Keratinocyte (primary cell): ENCODE results near the gene BRD3OS. TPM values are rescaled to one million over a fixed set of nuclear protein-coding genes. Genes with fewer than 3 reads are reported as not detected.

Experiments used
- DNase-seq: peaks from one replicate; pipeline ENCODE4 v3.0.0-alpha.2; 2011; ENCODE audit warnings: low read depth, missing footprints, low spot score
- FAIRE-seq: peaks from 2 replicates; lab custom pipeline; 2011; peaks lifted over from hg19 to GRCh38; lab: Jason Lieb, UNC
- H2AFZ ChIP-seq: 2 replicates; pipeline ENCODE4 v1.6.0; 2012; ENCODE audit warnings: low read length, control low read depth, inconsistent platforms; ENCODE audit not compliant: control insufficient read depth
- H3K27ac ChIP-seq: 2 replicates; pipeline ENCODE4 v1.5.1; 2011; ENCODE audit warnings: low read length; ENCODE audit not compliant: control insufficient read depth, insufficient read depth
- H3K27me3 ChIP-seq: 3 replicates; pipeline ENCODE4 v1.6.0; 2011; ENCODE audit warnings: low read length; ENCODE audit not compliant: control insufficient read depth, insufficient read depth; ENCODE audit errors: extremely low read depth
- H3K36me3 ChIP-seq, 2 experiments: 2 replicates in 1 of 2; 3 replicates in 1 of 2; pipeline ENCODE4 v1.5.1; 2011; ENCODE audit warnings: low read length in 2 of 2, mild to moderate bottlenecking in 1 of 2; ENCODE audit not compliant: control insufficient read depth in 2 of 2, insufficient read depth in 2 of 2; ENCODE audit errors: extremely low read depth in 1 of 2
- H3K4me1 ChIP-seq: 3 replicates; pipeline ENCODE4 v1.5.1; 2011; ENCODE audit warnings: low read length; ENCODE audit not compliant: control insufficient read depth, insufficient read depth; ENCODE audit errors: extremely low read depth
- H3K4me2 ChIP-seq: 3 replicates; pipeline ENCODE4 v1.6.0; 2011; ENCODE audit warnings: low read depth, low read length; ENCODE audit not compliant: control insufficient read depth, insufficient read depth; ENCODE audit errors: extremely low read depth
- H3K4me3 ChIP-seq, 3 experiments: fragments of 200-600 bp in 1 of 3; sonication (generic) in 1 of 3; 2 replicates in 2 of 3; 3 replicates in 1 of 3; pipeline ENCODE4 v1.5.1; 2011 to 2016; ENCODE audit warnings: low read length in 3 of 3, mild to moderate bottlenecking in 3 of 3, control low read depth in 2 of 3, inconsistent platforms in 1 of 3, low read depth in 1 of 3, mixed read lengths in 1 of 3, mixed run types in 1 of 3, moderate library complexity in 1 of 3; ENCODE audit not compliant: control insufficient read depth in 2 of 3, insufficient read depth in 2 of 3; ENCODE audit errors: extremely low read depth in 1 of 3
- H3K79me2 ChIP-seq: 2 replicates; pipeline ENCODE4 v1.6.0; 2012; ENCODE audit warnings: low read length; ENCODE audit not compliant: control insufficient read depth, insufficient read depth
- H3K9ac ChIP-seq: 3 replicates; pipeline ENCODE4 v1.6.0; 2011; ENCODE audit warnings: low read length; ENCODE audit not compliant: control insufficient read depth, insufficient read depth; ENCODE audit errors: extremely low read depth
- H3K9me1 ChIP-seq: 3 replicates; pipeline ENCODE4 v1.6.0; 2011; ENCODE audit warnings: low read length; ENCODE audit not compliant: control insufficient read depth, insufficient read depth; ENCODE audit errors: extremely low read depth
- H3K9me3 ChIP-seq: 2 replicates; pipeline ENCODE4 v1.5.1; 2012; ENCODE audit warnings: low read depth, low read length; ENCODE audit not compliant: control insufficient read depth
- H4K20me1 ChIP-seq: 3 replicates; pipeline ENCODE4 v1.6.0; 2011; ENCODE audit warnings: low read length; ENCODE audit not compliant: control insufficient read depth, insufficient read depth; ENCODE audit errors: extremely low read depth
- EZH2 ChIP-seq: IDR thresholded peaks from one replicate; pipeline ENCODE4 v1.6.1; 2012; ENCODE audit warnings: inconsistent platforms, mild to moderate bottlenecking, low read length, moderate library complexity
- dilution Hi-C: fragments of 300-500 bp; cut with MboI; formaldehyde crosslinking; loops from one replicate; pipeline ENCODE4 v1.7.0; 2020; ENCODE audit warnings: low sequenced_read_pairs; ENCODE audit not compliant: extremely low pct_ligation_motif_present
- polyA plus RNA-seq, 5 experiments: library from polyadenylated mRNA; depleted of rRNA in 3 of 5; stranded (reverse) in 3 of 5; stranded (forward) in 1 of 5; unstranded in 1 of 5; fragments of >200 nt; gene quantifications; 1 replicate in 1 of 5; 2 replicates in 3 of 5; 3 replicates in 1 of 5; pipeline versions ENCODE4 v1.2.1 to v1.2.3, GENCODE V29; 2011 to 2012; ENCODE audit warnings: missing spikeins in 2 of 5, low read depth in 1 of 5, low replicate concordance in 1 of 5
- TF ChIP-seq, protein P1 (sequence below), 3 experiments: IDR thresholded peaks in 1 of 3; conservative IDR thresholded peaks in 1 of 3; optimal IDR thresholded peaks in 1 of 3; 2 replicates in 2 of 3; 3 replicates in 1 of 3; pipeline versions ENCODE3 to v1.5.1; 2011; ENCODE audit warnings: low read length in 3 of 3, mild to moderate bottlenecking in 3 of 3, moderate library complexity in 2 of 3, control low read depth in 1 of 3, inconsistent platforms in 1 of 3; ENCODE audit not compliant: insufficient read depth in 2 of 3; ENCODE audit errors: extremely low read depth in 1 of 3

Gene BRD3OS
- polyA plus RNA-seq, 1 donor (not counting 4 experiments of a cell fraction or from before 2014, with no cell fraction given): 8.5 TPM

DNA sequence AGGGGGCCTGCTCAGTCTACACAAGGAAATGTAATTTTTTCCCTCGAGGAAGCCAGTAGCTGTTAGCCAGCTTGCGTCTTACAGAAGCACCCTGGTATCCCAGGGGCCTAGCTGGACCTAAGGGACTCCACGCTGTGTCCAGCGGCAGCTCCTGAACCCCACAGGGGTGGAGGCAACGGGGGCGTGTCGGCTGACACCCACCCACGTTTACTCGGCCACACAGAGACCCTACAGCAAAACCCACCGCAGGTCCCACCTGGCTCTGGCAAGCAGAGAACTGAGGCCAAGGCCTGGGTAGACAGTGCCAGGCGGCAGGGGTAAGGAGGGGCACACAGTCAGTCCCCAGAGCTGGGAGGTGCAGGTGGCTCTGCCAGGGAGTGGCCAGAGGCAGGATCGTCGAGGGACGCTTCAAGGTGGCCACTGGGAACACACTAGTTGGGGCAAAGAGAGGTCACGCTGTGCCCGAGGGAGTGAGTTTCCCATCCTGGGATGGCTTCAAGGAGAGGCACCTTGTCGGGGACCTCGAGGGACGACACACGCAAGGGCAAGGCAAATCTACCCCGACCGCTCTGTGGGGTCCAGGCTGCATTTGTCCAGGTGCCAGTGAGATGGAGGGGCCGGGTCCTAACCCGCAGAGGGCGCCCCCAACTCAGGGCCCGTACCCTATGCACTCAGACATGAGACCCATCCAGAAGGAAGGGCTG lies 20.7 kb downstream of the BRD3OS start:
- Histone ChIP-seq H3K27me3 (no peaks in the 10 kb centered on the region), H4K20me1 (no peaks in the 10 kb centered on the region), H3K9me1 (no peaks in the 10 kb centered on the region), H3K4me2 (no peak overlapping the region), H3K79me2 (no peaks in the 10 kb centered on the region), H3K9me3 (no peaks in the 10 kb centered on the region), H3K27ac (no peak overlapping the region), H3K4me1 (no peaks in the 10 kb centered on the region), H3K9ac (no peak overlapping the region), H3K36me3 (peaks cover 6 to 22% of the 10 kb centered on the region in 2 experiments), H3K4me3 (no peak overlapping the region), H2AFZ (no peak overlapping the region)
- dilution Hi-C loops: no loop called here
- FAIRE-seq (no peak), DNase-seq (no peak)
- no peak for TF ChIP-seq EZH2
- TF ChIP-seq, protein P1, sequence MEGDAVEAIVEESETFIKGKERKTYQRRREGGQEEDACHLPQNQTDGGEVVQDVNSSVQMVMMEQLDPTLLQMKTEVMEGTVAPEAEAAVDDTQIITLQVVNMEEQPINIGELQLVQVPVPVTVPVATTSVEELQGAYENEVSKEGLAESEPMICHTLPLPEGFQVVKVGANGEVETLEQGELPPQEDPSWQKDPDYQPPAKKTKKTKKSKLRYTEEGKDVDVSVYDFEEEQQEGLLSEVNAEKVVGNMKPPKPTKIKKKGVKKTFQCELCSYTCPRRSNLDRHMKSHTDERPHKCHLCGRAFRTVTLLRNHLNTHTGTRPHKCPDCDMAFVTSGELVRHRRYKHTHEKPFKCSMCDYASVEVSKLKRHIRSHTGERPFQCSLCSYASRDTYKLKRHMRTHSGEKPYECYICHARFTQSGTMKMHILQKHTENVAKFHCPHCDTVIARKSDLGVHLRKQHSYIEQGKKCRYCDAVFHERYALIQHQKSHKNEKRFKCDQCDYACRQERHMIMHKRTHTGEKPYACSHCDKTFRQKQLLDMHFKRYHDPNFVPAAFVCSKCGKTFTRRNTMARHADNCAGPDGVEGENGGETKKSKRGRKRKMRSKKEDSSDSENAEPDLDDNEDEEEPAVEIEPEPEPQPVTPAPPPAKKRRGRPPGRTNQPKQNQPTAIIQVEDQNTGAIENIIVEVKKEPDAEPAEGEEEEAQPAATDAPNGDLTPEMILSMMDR (optimal IDR thresholded peaks at IDR 0.05 in 1 of 3, IDR thresholded peaks at IDR 0.05 in 1 of 3, conservative IDR thresholded peaks at IDR 0.05 in 1 of 3; ENCODE audit: extremely low read depth in 1 of 3, insufficient read depth in 2 of 3, low read length in 3 of 3): no peak

DNA sequence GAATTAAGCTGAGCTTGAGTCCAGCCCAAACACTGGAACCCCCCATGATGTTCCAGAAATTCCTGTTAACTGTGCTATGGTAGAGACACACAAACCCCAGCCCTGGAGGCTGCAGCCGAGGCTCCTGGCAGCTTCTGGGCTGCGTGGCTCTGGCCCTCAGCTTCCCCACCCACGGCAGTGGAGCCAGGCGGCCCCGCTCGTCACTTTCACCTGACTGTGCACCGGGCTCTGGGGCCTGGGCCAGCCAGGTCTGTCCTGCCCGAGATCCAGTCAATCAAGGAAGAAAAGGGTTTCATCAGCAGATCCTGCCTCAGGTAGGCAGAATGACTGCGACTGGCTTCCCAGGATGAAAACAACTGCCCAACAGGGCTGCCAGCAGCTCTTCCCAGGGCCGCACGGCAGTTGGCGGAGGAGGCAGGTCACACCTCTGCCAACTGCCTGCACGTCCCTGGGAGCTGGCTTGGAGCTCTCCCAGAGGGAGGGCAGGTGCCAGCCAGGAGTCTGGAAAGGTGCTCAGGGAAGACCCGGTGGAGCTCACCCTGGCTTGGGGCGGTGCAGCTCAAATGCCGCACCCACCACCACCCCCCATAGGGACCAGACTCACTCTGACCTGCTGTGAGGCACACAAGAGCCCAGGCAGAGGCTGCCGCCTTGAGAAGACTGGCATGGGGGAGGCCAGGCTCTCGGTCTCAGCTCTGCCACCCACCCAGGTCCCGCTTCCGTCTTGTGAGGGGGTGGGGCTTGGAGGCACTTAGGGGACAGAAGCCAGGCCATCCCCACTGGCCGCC lies 21.8 kb downstream of the BRD3OS start:
- no peak for TF ChIP-seq EZH2
- TF ChIP-seq, protein P1 (optimal IDR thresholded peaks at IDR 0.05 in 1 of 3, IDR thresholded peaks at IDR 0.05 in 1 of 3, conservative IDR thresholded peaks at IDR 0.05 in 1 of 3; ENCODE audit: extremely low read depth in 1 of 3, insufficient read depth in 2 of 3, low read length in 3 of 3): no peak
- dilution Hi-C loops: no loop called here
- Histone ChIP-seq H3K9ac (no peak overlapping the region), H3K79me2 (no peaks in the 10 kb centered on the region), H3K36me3 (peaks cover 12 to 15% of the 10 kb centered on the region in 2 experiments), H3K4me2 (no peak overlapping the region), H3K4me1 (no peaks in the 10 kb centered on the region), H3K4me3 (no peak overlapping the region), H3K27ac (no peak overlapping the region), H2AFZ (no peak overlapping the region), H3K9me3 (no peaks in the 10 kb centered on the region), H3K27me3 (no peaks in the 10 kb centered on the region), H4K20me1 (no peaks in the 10 kb centered on the region), H3K9me1 (no peaks in the 10 kb centered on the region)
- FAIRE-seq (no peak), DNase-seq (no peak)
